Lower leg skin (tissue), 3 donors: Measurements from ENCODE around the gene LAMA4.

ENCODE experiments used
- POLR2A ChIP-seq, 2 donors: fragments of 450-650 bp; IDR thresholded peaks; one replicate each; pipeline ENCODE4 v1.6.1; 2016 to 2017; ENCODE audit warnings: antibody characterized with exemption in 2 of 2, mild to moderate bottlenecking in 1 of 2, moderate library complexity in 1 of 2
- TF ChIP-seq, protein P1 (sequence below), 3 donors: fragments of 450-650 bp; IDR thresholded peaks; one replicate each; pipeline ENCODE4 v1.5.1; 2016; ENCODE audit warnings: antibody characterized with exemption in 3 of 3, mild to moderate bottlenecking in 3 of 3, moderate library complexity in 2 of 3

DNA sequence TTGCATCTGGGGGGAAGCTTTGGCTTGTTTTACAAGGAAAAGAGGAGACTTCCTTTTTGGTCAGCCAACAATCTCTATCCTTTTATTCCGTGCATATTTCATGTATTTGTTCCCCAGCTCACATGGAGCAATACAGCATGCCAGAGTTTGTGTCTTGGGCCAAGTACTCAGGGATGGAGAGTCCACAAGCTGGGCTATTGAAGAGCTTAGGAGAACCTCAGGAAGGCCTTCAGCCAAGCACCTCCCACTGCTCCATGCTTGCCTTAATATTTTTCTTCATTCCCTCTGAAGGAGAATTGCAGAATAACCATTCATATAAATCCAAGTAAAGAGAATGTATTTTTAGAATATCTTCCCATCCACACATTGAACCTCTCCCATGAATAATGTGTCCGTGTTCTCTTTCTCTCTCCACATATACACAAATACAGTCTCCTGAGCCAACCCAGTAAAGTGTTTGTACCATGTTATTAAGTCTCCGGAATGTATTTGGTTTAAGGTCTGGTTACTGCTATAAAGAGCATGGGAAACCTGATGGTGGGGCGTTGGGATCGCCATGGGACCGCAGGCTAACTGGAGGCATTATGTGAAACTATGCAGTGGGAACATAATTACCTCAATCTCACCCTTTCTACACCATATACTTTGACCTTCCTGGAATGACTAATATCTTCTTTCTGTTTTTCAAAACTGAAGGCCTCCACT is 3.0 kb downstream of the LAMA4 start:
- TF ChIP-seq, protein P1, sequence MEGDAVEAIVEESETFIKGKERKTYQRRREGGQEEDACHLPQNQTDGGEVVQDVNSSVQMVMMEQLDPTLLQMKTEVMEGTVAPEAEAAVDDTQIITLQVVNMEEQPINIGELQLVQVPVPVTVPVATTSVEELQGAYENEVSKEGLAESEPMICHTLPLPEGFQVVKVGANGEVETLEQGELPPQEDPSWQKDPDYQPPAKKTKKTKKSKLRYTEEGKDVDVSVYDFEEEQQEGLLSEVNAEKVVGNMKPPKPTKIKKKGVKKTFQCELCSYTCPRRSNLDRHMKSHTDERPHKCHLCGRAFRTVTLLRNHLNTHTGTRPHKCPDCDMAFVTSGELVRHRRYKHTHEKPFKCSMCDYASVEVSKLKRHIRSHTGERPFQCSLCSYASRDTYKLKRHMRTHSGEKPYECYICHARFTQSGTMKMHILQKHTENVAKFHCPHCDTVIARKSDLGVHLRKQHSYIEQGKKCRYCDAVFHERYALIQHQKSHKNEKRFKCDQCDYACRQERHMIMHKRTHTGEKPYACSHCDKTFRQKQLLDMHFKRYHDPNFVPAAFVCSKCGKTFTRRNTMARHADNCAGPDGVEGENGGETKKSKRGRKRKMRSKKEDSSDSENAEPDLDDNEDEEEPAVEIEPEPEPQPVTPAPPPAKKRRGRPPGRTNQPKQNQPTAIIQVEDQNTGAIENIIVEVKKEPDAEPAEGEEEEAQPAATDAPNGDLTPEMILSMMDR (IDR thresholded peaks at IDR 0.05): no peak
- TF ChIP-seq POLR2A (IDR thresholded peaks at IDR 0.05): no peak
